Epidermal melanocyte (primary cell): ENCODE results near the gene RNF214.
"Not testable (repeated sequence)": the region's sequence is repeated elsewhere in the genome, so short reads cannot be mapped to it uniquely, and the experiment has no call there.

Experiments used
- DNase-seq: peaks from one replicate; pipeline ENCODE4 v3.0.0; 2011; ENCODE audit warnings: low spot score; ENCODE audit not compliant: insufficient read length

The RNF214 gene

GRCh38 chr11:117197516-117198456, 34.7 kb upstream of the RNF214 start:
- no peak for DNase-seq

GRCh38 chr11:117198613-117199012, 33.9 kb upstream of the RNF214 start:
- no peak for DNase-seq

- peak; percentile 61 for DNase-seq
These were observed 33.2 kb upstream of the RNF214 start, which contains the start of gene TAGLN for GRCh38 chr11:117199053-117199915. TAGLN (plus strand) TSS chr11:117199370; CDS start chr11:117203014, 3,644 bp downstream.

GRCh38 chr11:117199916-117200812, 32.3 kb upstream of the RNF214 start:
- no peak for DNase-seq

- DNase-seq: no peak
These were observed 31.4 kb upstream of the RNF214 start for GRCh38 chr11:117200813-117201657.

GRCh38 chr11:117201658-117202305, 30.7 kb upstream of the RNF214 start:
- no peak for DNase-seq

GRCh38 chr11:117202386-117203068, 29.9 kb upstream of the RNF214 start:
- no peak for DNase-seq

GRCh38 chr11:117203069-117203407, 29.4 kb upstream of the RNF214 start:
- no peak for DNase-seq

- no peak for DNase-seq
These were observed 28.0 kb upstream of the RNF214 start for GRCh38 chr11:117204283-117205080.

GRCh38 chr11:117205211-117205818, 27.2 kb upstream of the RNF214 start:
- no peak for DNase-seq

- DNase-seq: not testable (repeated sequence)
These were observed 26.4 kb upstream of the RNF214 start for GRCh38 chr11:117206111-117206510.

GRCh38 chr11:117206859-117207258, 25.6 kb upstream of the RNF214 start:
- not testable (repeated sequence) for DNase-seq

GRCh38 chr11:117207481-117207880, 25.0 kb upstream of the RNF214 start:
- DNase-seq: not testable (repeated sequence)

GRCh38 chr11:117208710-117209109, 23.8 kb upstream of the RNF214 start:
- DNase-seq: not testable (repeated sequence)

- DNase-seq: not testable (repeated sequence)
These were observed 22.9 kb upstream of the RNF214 start for GRCh38 chr11:117209351-117210125.

- DNase-seq: no peak
These were observed 21.9 kb upstream of the RNF214 start for GRCh38 chr11:117210620-117211019.
